Measurements from ENCODE around the gene MAPK9.

MAPK9 gene

DNA sequence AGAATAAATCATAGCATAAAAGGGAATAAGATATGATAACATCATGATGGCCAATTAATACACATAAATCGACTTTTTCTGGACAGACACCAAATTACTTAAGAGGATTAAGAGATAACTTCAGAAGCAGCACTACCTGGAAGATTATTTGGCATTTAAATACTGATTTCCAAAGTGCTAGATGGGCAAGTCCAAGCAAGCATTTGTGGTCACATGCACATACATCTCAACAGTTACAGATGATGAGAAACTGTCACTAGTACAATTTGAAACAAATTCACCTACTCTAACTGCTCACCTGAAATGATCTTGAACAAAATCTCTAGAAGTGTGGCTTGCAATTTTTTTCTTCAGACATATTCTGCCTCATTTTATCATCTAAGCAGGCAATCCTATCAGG lies 56.0 kb downstream of the MAPK9 start:
- DNase-seq (ENCODE audit: insufficient read length, low spot score) (peak; percentile 38), FAIRE-seq (peak; percentile 80)
- TF ChIP-seq, protein P1, sequence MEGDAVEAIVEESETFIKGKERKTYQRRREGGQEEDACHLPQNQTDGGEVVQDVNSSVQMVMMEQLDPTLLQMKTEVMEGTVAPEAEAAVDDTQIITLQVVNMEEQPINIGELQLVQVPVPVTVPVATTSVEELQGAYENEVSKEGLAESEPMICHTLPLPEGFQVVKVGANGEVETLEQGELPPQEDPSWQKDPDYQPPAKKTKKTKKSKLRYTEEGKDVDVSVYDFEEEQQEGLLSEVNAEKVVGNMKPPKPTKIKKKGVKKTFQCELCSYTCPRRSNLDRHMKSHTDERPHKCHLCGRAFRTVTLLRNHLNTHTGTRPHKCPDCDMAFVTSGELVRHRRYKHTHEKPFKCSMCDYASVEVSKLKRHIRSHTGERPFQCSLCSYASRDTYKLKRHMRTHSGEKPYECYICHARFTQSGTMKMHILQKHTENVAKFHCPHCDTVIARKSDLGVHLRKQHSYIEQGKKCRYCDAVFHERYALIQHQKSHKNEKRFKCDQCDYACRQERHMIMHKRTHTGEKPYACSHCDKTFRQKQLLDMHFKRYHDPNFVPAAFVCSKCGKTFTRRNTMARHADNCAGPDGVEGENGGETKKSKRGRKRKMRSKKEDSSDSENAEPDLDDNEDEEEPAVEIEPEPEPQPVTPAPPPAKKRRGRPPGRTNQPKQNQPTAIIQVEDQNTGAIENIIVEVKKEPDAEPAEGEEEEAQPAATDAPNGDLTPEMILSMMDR (IDR thresholded peaks at IDR 0.05; ENCODE audit: insufficient read depth, missing control alignments): no peak

DNA sequence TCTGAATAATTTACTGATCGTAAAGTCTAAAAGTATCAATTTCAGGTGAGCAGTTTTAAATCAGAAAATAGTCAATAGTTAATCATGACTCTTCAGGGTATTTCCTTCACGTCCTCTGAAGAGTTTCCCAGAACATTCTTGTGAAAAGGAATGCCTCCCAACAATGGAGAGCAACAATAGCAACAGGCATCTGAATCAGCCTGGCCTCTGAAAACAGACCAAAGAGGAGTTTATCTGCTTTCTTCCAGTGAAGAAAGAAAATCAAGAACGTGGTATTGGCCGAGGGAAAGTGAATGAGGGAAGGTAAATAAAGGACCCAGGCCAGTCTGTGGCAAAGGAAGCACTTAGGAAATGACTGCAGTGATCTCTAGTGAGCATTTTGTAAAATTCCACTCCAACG lies 56.8 kb downstream of the MAPK9 start:
- TF ChIP-seq, protein P1 (IDR thresholded peaks at IDR 0.05; ENCODE audit: insufficient read depth, missing control alignments): no peak
- FAIRE-seq (no peak), DNase-seq (ENCODE audit: insufficient read length, low spot score) (no peak)

DNA sequence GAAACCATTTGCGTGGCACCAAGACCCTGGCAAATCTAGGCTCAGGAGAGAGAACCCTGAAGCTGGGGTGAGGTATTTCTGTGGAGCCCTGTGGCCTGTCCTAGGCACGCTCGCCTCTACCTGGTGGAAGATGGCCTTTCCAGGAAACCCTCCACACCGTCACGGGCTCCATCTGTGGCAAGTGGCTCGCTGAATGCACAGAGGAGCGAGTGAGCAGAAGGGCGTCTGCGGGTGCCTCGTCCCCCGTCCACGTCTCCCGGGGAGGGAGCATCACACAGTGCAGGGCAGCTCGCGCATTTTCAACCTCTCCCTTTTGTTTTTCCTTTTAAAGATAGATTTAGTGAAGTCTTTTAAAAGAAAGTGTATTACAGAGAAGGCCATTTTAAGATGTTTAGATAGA lies 57.6 kb downstream of the MAPK9 start:
- TF ChIP-seq, protein P1 (IDR thresholded peaks at IDR 0.05; ENCODE audit: insufficient read depth, missing control alignments): no peak
- no peak for DNase-seq (ENCODE audit: insufficient read length, low spot score)
- FAIRE-seq: no peak

DNA sequence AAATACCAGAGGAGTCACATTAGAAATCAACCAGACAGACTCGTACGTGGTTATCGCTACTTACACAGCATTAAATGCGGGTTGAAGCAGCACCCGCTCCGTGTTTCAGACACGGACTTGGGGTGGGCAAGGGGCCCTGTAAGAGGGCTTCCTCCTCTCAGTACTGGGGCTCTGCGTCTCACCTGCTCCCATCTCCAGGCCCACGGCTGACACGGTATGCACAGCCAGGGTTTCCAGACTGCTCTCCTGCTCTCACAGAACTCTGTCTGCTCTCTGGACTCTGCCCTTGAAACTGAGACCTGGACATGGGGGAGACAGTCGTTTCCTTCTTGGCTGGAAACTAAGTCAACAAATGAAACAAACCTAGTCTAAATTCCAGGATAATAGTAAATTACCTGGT lies 58.2 kb downstream of the MAPK9 start:
- FAIRE-seq: no peak
- TF ChIP-seq, protein P1 (IDR thresholded peaks at IDR 0.05; ENCODE audit: insufficient read depth, missing control alignments): no peak
- DNase-seq (ENCODE audit: insufficient read length, low spot score): no peak

DNA sequence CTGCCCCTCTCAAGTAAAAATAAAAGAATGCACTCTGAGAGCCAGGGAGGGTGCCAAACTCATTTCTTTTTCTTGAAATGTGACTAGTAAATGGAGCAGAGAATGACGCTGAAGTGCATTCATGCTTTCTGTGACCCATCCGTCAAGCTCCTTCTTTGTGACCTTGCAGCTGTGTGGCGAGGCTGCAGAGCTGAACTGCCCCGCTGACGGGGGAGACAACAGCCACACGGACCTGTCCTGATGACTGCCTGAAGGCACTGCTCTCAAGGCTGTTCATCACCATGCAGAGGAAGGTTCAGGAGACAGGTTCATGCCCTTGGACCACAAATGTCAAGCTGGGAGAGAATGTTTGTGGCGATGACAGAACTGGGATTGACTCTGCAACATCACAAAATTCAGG lies 61.9 kb downstream of the MAPK9 start:
- no peak for FAIRE-seq
- no peak for DNase-seq (ENCODE audit: insufficient read length, low spot score)
- TF ChIP-seq, protein P1 (IDR thresholded peaks at IDR 0.05; ENCODE audit: insufficient read depth, missing control alignments): no peak

DNA sequence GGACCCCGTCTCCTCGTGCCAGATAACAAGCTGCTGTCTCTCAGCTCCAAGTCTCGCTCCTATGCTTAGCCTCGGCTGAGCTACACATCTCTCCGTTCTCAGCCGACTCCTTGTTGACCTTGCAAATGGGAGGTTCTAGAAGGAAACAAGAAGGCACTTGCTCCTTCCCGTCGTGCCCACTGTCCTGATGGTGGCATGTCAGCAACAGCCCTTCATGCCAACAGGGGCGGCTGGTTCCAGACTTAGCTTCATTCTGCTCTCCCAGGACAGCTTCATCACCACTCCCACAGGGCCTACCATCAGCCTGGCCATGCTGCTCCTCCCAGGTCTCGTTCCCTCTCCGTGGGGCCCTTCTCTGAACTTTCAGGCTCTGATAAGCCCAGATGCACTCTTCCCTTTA lies 69.8 kb downstream of the MAPK9 start:
- TF ChIP-seq, protein P1 (IDR thresholded peaks at IDR 0.05; ENCODE audit: insufficient read depth, missing control alignments): no peak
- FAIRE-seq: no peak
- no peak for DNase-seq (ENCODE audit: insufficient read length, low spot score)

DNA sequence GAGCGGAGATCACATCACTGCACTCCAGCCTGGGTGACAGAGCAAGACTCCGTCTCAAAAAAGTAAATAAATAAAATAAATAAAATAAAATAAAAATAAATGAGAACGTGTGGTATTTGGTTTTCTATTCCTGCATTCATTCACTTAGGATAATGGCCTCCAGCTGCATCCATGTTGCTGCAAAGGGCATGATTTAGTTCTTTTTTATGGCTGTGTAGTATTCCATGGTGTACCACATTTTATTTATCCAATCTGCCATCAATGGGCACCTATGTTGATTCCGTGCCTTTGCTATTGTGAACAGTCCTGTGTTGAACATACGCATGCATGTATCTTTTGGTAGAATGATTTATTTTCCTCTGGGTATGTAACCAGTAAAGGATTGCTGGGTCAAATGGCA lies 74.1 kb downstream of the MAPK9 start:
- DNase-seq (ENCODE audit: insufficient read length, low spot score): no peak
- no peak for FAIRE-seq
- TF ChIP-seq, protein P1 (IDR thresholded peaks at IDR 0.05; ENCODE audit: insufficient read depth, missing control alignments): no peak
